DOHH2 (cell line): ENCODE data around the gene R3HDM2.

Experiments used
- EZH2phosphoT487 ChIP-seq: fragments of 200-600 bp; sonication (generic); IDR thresholded peaks from 2 replicates; pipeline ENCODE4 v1.6.1; 2017; ENCODE audit warnings: borderline replicate concordance, mild to moderate bottlenecking, antibody characterized with exemption, low read length, moderate library complexity, mixed read lengths
- TF ChIP-seq, protein P1 (sequence below): fragments of 200-600 bp; sonication (generic); IDR thresholded peaks from one replicate; pipeline ENCODE4 v1.5.1; 2014; ENCODE audit warnings: antibody characterized with exemption, mild to moderate bottlenecking, low read depth, low read length; ENCODE audit not compliant: poor library complexity, severe bottlenecking

DNA sequence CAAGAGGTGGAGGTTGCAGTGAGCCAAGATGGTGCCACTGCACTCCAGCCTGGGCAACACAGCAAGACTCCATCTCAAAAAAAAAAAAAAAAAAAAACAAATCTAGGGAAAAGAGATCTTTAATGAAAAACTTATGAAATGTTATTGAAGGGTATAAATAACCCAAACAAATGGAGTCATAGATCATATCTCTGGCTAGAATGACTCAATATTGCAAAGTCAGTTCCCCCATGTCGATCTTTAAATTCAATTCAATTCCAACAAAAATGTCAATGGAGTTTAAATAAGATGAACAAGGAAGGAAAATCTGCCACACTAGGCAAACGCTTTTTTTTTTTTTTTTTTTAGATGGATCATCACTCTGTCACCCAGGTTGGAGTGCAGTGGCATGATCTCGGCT, 78.7 kb downstream of the R3HDM2 start:
- TF ChIP-seq, protein P1, sequence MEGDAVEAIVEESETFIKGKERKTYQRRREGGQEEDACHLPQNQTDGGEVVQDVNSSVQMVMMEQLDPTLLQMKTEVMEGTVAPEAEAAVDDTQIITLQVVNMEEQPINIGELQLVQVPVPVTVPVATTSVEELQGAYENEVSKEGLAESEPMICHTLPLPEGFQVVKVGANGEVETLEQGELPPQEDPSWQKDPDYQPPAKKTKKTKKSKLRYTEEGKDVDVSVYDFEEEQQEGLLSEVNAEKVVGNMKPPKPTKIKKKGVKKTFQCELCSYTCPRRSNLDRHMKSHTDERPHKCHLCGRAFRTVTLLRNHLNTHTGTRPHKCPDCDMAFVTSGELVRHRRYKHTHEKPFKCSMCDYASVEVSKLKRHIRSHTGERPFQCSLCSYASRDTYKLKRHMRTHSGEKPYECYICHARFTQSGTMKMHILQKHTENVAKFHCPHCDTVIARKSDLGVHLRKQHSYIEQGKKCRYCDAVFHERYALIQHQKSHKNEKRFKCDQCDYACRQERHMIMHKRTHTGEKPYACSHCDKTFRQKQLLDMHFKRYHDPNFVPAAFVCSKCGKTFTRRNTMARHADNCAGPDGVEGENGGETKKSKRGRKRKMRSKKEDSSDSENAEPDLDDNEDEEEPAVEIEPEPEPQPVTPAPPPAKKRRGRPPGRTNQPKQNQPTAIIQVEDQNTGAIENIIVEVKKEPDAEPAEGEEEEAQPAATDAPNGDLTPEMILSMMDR = no peak
- TF ChIP-seq EZH2phosphoT487 = no peak
